BJ (cell line): ENCODE data around the gene SAMD11. TPM values are rescaled to one million over a fixed set of nuclear protein-coding genes. Genes with fewer than 3 reads are reported as not detected.

Source experiments
- CTCF ChIA-PET: fragments of 350-600 bp; formaldehyde crosslinking; extraction: SDS; loops from one replicate; lab custom pipeline; 2021; ENCODE audit warnings: antibody characterized with exemption, inconsistent platforms; lab: Yijun Ruan, JAX
- POLR2A ChIA-PET: fragments of 300-600 bp; sonication (Branson Sonifier 250); formaldehyde crosslinking; extraction: SDS; loops from one replicate; lab custom pipeline; 2021; ENCODE audit warnings: antibody characterized with exemption; lab: Charles Lee
- DNase-seq: peaks from one replicate; pipeline ENCODE4 v3.0.0-alpha.2; 2011; ENCODE audit warnings: low read depth
- H3K27me3 ChIP-seq: 2 replicates; pipeline ENCODE4 v1.6.0; 2011; ENCODE audit warnings: low read length; ENCODE audit not compliant: control insufficient read depth, insufficient read depth
- H3K36me3 ChIP-seq: 2 replicates; pipeline ENCODE4 v1.5.1; 2011; ENCODE audit warnings: low read length; ENCODE audit not compliant: control insufficient read depth, insufficient read depth
- H3K4me3 ChIP-seq: 2 replicates; pipeline ENCODE4 v1.5.1; 2011; ENCODE audit warnings: low read depth, mild to moderate bottlenecking, control low read depth, low read length
- CTCF ChIP-seq: IDR thresholded peaks from 2 replicates; pipeline ENCODE4 v1.5.1; 2011; ENCODE audit warnings: low read depth, mild to moderate bottlenecking, control low read depth, inconsistent platforms, low read length, moderate library complexity; ENCODE audit not compliant: insufficient read depth
- polyA plus RNA-seq: library from polyadenylated mRNA; depleted of rRNA; stranded (reverse); fragments of >200 nt; gene quantifications from 2 replicates; pipeline ENCODE4 v1.2.3, GENCODE V29; 2011

SAMD11 gene
- polyA plus RNA-seq, 1 experiment: 10.0 TPM

GRCh38 chr1:941015-941587, 17.4 kb downstream of the SAMD11 start:
- no peak for DNase-seq
- CTCF ChIA-PET: interaction anchor here (1.0 to 2.0 kb wide), 5 partner anchors 10 to 123 kb away, joined by 3 to 9 read pairs (median 6); no protein-coding TSS in a partner anchor
- no peak for TF ChIP-seq CTCF
- POLR2A ChIA-PET: no interaction called here
- no peaks in the 10 kb centered on the region for H3K27me3 ChIP-seq
- peaks cover 4% of the 10 kb centered on the region; the same call in 1 of the 2 replicates for H3K36me3 ChIP-seq
- peak overlapping the region; percentile 16 for H3K4me3 ChIP-seq

GRCh38 chr1:941588-942383, 18.1 kb downstream of the SAMD11 start:
- CTCF ChIA-PET: interaction anchor here (0.6 to 2.0 kb wide), 5 partner anchors 9 to 122 kb away, joined by 3 to 9 read pairs (median 5); no protein-coding TSS in a partner anchor
- no peaks in the 10 kb centered on the region for H3K27me3 ChIP-seq
- no peak for TF ChIP-seq CTCF
- H3K4me3 ChIP-seq: peak overlapping the region; percentile 36
- H3K36me3 ChIP-seq: peaks cover 4% of the 10 kb centered on the region; the same call in 1 of the 2 replicates
- POLR2A ChIA-PET: no interaction called here
- no peak for DNase-seq

- DNase-seq: no peak
- ChIA-PET POLR2A (no interaction called here), CTCF (interaction anchor here (0.6 to 1.7 kb wide), 3 partner anchors 9 to 57 kb away, joined by 3 to 9 read pairs (median 5); no protein-coding TSS in a partner anchor)
- TF ChIP-seq CTCF: no peak
- no peaks in the 10 kb centered on the region for H3K27me3 ChIP-seq
- H3K4me3 ChIP-seq: peak overlapping the region; percentile 36
- H3K36me3 ChIP-seq: peaks cover 4% of the 10 kb centered on the region; the same call in 1 of the 2 replicates
Measured at GRCh38 chr1:942411-942821, 18.7 kb downstream of the SAMD11 start.

GRCh38 chr1:942864-943533, 19.3 kb downstream of the SAMD11 start:
- H3K36me3 ChIP-seq: peaks cover 8% of the 10 kb centered on the region
- ChIA-PET POLR2A (no interaction called here), CTCF (interaction anchor here (0.6 to 1.4 kb wide), 3 partner anchors 8 to 69 kb away, joined by 3 to 5 read pairs (median 3); no protein-coding TSS in a partner anchor)
- H3K27me3 ChIP-seq: no peaks in the 10 kb centered on the region
- no peak for TF ChIP-seq CTCF
- H3K4me3 ChIP-seq: no peak overlapping the region
- DNase-seq: no peak
